Stimulated activated CD4-positive, alpha-beta T cell treated with anti-CD3 and anti-CD28 coated beads, Interleukin-15, amount 100 ng/mL, for 1 hour (primary cell): ENCODE measurements around the gene RNF212.

ENCODE experiments used
- DNase-seq, 2 donors: peaks; one replicate each; pipeline ENCODE4 v3.0.0-alpha.2; 2020; ENCODE audit warnings: low read depth in 1 of 2, low spot score in 1 of 2

Gene RNF212

DNA sequence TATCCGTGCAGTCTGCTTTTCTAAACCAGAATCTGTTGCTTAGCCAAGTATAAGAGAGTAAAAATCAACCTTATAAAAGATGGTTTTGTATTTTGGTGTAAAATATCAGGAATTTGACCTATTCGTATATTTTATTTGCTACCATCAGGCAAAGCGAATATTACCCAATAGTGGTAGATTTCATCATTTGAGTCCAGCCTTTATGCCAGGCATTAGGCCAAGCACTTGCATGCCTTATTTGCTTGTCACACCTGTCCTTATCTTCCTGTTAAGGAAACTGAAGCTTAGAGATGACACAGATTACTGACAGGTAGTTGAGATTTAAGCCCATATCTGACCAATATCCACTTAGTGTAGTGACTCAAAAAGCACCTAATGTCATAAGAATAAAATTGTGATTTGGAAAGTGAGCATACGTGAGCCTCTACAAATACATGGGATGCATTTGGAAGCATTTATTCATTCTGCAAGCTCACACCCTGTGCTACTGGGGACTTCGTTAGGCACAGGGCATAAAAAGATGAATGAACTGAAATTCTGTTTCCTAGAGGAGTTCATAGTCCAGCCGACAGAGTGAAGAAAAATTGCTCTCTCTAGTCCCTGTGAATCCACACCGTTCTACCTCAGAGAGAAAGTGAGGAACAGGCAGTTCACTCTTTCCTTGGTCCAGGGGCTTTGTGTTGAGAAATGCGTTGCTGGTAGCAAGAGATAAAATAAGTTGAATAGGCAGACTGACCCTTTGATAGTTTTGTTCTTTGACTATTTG, 2.3 kb upstream of the RNF212 start:
- DNase-seq = no peak

DNA sequence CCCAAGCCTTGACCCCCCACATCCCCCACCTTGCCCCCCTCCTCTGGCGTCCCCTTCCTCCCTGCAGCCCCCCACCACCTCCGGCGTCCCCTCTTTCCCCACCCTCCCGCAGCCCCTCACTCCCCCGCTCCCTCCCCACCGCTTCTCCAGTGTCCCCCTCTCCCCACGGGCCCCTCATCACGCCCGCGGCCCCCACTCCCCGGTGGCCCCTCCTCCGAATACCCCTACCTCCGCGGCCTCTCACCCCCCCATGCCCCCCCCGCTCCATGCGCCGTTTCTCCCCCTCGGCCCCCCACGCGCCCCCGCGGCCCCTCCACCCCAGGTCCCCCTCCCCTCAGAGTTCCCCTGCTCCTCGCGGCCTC, 562 bp downstream of the RNF212 start:
- DNase-seq = no peak

DNA sequence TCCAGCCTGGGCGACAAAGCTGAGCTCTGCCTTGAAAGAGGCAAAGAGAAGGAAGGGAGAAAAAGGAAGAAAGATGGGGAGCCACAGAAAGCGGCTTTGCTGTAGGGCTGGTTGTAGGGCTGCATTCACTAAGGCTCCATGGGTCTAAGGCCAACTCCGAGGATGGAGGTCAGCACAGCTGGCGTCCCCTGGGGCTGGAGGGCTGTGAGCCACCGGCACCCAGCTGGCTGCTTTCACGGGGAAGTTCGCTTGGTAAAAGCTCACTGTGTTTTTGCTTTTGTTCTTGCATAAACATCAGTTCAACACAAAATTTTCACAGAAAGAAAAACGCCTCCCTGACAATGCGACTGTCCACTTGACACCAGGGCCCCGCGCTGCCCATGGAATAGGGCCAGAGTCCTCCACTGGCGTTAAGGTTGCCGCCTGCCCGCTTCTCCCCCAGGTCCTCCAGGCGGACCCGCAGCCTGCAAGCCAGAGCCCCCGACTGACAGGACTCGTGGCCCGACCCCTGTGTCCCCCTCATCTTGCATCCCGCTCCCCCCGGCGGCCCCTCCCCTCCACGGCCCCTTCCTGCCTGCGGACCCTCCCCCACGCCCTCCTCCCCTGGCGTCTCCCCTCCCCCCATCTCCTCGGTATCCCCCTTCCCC, 1.1 kb downstream of the RNF212 start:
- no peak for DNase-seq

DNA sequence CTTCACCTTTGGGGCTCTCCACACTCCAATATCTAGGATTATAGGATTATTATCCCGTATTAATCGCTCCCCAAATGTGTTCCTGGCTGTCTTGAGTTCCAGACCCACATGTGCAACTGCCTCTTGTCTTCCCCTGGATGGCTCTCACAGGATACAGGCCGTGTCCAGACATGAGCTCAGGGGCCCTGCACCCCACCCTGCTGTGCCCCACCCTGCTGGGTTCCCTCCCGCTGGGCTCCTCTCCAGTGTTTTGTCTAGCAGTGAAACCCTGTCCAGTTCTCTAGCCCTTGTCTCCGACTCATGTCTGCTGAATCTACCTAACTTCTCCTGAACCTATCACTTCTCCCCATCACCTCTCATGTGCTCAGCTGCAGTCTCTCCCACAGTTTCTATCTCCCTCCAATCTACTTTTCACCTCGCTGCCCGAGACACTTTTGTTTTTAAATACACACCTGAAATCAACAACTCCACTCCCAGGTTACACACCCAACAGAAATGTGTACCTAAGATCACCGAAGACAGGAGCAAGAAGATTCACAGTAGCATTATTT, 2.0 kb downstream of the RNF212 start:
- no peak for DNase-seq

DNA sequence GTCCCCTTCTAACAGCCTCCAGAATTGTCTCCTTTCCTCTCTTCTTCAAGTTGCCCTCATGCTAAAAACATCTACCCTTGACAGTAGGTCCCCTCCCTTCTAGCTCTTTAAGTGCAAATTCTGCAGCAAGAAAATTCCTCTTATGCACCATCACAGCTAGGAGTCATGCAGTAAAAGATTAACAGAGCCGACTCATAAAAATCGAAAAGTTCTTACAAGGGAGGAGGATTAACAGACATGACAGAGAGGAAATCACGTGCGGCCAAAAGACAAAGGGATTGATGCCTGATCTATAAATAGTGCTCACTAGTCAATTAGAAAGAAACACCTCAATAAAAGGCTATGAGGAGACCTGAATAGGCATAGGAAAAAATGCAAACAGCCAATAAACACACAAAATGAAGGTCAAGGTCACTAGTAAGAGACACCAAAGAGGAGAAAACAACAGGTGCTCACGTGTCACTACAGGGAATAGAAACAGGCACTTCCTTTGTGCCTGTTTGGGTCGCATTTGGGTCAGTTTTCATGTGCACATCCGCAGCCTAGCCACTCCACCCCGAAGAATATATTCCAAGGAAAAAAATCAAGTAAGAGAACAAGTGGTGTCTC, 3.4 kb downstream of the RNF212 start:
- DNase-seq = no peak

DNA sequence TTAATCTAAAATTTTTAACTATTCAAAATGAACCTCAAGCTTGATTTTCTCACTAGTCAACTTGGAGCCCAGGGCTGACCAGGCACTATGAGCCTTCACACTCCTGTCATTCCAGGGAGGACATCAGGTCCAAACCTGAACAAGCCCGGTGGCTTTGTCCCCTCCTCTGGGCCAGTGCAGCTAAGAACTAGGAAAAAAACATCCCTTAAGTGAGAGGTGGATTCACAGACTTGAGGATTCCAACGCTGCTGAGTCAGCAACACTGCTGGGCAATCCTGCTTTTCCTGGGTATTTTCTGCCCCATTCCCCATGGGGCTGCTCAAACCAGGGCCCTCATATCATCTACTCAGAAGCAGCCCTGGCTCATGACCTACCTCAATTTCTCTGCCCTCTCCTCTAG, 4.0 kb downstream of the RNF212 start:
- no peak for DNase-seq

DNA sequence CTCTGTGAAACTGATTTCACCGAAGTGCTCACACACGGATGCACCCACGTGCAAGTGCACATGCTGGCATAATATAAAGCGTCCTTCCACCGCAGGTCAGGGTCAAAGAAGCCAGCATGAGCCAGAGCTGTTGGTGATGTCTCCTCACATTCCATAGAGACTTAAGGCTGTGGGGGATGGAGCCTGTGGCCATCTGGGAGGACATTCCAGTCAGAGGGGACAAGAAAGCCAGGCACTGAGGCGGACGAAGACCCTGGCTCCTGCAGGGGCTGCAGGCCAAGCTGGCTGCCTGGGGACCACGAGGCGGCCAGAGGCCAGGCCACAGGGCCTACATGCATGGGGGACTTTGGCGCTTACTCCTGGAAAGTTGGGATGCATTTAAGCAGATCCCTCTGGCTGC, 7.7 kb downstream of the RNF212 start:
- DNase-seq = no peak

DNA sequence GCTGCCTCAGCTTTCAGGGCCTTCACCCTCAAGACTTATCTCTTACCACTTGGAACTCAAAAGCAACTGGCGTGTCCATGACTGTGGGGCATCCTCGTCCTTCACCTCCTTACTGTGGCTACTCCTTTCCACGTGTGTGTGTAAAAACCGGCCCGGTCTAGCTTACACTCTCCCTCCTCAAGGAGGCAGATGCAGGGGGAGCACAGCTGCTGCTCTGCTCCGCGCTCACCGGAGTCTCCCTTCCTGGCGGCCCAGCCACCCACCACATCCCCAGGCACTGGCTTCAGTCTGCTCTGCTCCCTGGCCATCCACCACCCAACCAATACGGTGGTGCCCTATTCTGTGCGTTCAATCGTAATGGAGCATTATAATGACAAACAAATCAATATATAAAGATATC, 8.3 kb downstream of the RNF212 start:
- no peak for DNase-seq

DNA sequence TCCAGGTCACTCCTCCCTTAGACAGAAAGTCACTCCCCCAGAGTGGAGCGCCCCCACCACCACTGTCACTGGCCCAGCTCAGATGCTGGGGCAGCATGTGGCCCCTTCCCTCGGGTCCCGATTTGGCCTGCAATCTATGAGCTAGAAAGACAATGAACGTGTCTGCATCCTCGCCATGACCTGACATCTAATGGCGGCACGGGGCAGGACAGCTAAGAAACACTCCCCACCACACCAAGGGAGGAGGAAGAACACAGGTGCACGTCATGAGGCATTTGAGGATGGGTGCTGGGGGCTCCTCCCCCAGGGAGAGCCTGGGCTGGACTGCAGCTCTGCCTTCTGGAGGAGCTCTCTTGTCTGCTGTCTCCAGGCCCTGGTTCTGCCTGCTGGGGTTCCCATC, 8.7 kb downstream of the RNF212 start:
- no peak for DNase-seq

DNA sequence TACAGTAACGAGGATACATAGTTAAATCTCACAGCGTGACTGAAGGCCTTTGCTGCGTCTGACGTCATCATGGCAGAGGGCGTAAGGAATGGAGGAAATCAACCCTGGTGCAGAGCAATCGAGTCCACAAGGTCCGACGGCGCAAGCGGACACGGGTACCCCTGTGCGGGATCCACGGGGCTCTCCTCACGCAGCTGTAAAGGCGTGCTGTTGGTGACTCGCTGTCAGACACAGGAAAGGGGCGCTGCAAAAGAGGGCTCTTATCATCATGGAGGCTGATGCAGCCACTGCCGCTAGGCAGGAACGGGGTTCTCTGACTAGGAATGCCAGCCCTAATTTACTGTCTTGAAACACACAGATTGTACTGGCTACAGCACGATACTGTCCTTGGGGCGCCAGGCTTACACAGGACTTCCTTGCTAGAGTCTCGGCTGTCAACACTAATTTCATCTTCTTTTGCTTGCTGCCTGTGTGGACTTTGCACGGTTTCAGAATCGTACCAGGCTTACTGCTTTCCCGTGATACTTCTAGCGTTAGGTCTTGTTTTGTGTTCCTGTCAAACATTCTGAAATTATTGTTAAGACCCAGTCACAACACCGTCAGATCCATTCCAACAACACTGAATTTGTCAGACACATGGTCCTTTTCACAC, 13.6 kb downstream of the RNF212 start:
- no peak for DNase-seq

DNA sequence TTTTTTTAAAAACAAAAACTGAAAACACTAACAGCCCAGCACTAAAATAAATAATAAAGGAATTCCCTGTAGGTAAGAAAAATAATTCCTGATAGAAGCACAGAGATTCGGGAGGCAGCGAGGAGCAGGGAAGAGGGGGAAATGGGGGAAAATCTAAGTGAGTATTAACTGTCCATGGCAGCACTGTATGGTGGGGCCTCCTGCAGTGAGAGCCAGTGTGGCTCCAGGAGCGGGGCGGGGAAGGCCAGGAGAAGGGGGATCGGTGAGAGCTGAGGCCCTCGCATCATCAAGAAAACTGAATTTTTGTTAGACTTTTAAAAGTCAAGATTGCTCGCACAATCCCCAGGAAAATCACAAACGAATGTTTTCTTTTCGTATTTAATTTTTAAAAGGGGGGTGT, 14.1 kb downstream of the RNF212 start:
- DNase-seq = no peak

DNA sequence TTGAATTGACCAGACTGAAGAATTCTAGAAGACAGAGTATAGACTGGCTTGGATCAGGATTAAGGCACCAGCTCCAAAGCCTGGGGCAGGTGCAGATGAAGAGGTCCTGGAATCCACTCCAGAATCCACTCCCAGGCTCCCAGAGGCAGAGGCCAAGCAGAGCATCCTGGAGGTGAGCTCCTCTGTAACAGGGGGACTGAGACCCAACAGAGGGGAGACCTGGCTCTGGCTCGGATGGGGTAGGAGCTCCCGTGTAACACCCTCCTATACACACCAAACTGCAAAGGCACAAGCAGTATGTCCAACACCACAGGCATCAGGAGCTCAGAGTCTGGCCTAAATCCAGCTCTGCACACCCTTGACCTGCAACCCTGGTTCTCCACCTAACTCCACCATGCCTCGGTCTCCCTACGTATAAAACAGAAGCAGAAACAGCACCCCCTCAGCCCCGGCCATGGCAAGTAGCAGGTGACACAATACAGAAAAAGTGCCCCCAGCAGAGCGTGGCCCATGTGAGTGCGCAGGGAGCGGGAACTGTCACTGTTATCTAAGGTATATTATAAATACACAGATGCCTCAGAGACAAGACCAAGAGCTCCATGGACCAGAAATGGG, 14.9 kb downstream of the RNF212 start:
- DNase-seq = no peak

DNA sequence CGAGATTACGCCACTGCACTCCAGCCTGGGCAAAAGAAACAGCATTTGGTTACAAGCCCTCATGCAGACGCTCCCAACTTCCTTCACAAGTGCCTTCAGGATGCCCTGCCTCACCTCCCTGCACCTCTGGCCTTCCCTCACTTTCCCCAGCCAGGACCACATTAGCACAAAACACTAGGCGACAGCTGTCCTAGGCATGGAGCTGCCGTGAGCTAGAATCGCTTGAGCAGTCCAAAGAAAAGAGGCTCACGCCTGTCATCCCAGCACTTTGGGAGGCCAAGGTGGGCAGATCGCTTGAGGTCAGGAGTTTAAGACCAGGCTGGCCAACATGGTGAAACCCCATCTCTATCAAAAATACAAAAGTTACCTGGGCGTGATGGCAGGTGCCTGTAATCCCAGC, 15.8 kb downstream of the RNF212 start:
- DNase-seq = no peak

DNA sequence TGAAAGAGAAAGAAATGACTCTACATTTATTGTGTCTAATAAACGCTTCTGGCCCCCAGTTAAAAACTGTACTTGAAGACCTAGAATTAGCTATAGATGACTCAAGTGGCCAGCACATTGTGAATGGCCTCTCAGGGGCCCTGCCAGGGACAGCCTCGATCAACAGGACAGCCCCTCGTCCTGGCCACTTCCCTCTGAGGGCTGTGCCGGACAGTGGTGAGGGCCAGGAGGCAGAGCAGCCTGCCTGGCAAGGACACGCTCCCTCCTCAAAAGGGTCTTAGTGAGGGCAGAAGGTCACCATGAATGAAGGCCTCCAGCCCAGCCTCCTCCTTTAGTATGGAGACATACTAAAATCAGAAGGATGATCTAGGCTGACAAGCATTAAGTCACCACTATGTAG, 16.5 kb downstream of the RNF212 start:
- DNase-seq = no peak

DNA sequence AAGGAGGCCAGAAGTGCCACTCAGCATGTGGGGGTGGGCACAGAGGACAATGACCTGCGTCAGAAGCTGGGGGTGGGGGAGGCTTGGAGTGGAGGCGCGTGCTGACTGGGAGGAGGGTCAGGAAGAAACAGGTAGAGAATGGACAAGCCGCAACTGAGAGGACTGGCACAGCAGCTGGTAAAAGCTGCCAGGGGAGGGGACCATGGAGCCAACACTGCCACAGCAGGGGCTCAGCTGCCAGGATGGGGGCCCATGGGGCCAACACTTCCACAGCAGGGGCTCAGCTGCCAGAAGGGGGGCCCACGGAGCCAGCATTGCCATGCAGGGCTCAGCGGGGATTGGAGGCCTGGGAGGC, 19.1 kb downstream of the RNF212 start:
- DNase-seq = no peak

DNA sequence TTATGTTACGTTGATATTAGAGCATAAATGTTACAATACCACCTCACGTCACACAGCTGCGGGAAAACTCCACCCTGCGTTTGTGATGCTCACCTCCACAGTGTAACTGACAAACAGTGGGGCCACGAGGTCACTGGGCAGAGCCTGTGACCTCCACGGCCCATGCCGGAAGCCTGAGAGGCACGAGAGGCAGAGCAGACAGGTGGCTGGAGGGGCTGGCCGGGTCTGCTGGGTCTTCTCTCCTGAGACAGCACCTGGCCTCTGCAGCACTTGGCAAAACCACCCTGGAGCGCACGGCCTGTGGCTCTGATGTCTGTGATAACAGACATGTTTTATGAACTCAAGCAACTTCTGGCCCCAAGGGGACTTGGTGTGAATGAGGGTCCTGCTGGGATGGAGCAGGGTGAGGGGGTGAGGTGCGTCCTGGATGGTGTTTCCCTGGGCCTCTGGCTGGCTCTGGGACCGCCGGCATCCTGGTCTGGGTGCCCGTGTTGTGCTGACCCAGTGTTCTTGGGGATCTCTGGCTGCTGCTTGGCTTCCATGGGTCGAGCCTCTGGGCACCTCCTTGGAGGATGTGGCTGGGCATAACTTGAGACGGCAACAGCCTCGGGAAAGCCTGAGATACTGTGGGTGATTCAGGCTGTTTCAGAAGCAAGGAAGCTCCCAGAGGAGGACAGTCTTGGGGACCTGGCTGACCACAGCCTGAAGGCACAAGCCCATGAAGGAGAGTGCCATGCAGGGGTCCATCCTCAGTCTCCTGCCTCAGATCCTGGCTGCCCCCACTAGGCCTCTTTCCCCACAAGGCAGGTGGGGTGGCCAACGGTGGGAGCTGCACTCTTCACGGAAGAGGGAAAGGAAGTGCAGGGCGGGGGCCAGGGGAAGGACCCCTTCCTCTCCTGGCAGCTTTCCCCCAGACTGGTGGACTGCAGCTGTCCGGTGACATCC, 19.7 kb downstream of the RNF212 start:
- DNase-seq = no peak

DNA sequence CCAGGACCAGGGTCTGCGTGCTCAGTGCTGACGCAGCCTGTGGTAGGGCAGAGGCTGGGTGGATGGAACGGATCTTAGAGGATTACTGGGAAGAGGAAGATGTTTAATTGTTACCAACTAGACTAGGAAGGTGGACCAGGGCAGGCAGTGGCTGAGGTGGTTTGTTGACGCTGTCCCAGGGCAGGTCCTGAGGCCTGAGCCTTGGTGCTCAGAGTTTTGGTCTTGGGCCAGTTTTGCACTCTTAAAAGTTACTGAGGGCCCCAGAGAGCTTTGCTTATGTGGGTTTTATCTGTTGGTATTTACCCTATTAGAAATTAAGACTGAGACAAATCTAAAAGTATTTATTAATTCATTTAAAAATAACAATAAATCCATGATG, 20.4 kb downstream of the RNF212 start:
- no peak for DNase-seq

DNA sequence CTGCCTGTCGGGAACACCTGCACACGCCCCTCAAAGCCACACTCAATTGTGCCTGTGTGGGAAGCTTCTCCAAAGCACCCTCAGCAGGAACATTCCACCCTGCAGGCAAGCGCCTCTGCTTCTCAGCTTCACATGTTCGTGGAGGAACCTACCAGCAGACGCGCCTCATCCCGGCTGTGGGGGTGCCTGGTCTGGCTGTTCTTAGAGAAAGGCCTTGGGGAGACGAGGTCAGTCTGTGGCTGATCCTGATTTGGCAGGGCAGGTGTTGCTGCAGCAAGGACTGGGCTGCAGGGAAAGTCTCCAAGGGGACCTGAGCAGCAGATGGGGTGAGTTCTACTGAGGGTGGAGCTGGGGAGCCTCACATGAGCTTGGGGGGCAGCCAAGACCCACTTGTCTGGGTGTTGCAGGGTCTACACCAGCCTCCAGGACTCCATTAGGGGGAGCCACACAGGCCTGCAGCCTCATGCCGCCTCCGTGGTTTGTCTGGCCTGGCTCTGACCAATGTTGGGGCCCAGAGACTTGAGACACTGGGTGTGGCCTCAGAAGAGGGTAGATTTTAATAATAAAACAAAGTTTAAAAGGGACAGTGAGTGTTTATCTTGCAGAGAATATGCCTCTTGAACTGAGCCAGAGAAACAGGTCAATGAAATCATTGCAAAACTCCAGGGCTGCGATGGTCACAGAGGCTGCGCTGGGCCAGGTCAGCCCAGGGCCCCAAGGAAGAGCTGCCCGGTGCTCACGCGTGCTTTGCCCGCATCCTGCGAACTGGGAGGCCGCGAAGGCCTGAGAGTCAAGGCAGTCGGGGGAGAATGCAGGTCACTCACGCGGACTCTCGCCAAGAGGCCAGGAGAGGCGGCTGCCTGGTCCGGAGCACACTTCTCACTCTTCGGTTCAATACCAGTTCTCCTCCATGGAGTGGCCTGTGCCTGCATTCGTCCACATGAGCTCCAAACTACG, 21.1 kb downstream of the RNF212 start:
- no peak for DNase-seq

DNA sequence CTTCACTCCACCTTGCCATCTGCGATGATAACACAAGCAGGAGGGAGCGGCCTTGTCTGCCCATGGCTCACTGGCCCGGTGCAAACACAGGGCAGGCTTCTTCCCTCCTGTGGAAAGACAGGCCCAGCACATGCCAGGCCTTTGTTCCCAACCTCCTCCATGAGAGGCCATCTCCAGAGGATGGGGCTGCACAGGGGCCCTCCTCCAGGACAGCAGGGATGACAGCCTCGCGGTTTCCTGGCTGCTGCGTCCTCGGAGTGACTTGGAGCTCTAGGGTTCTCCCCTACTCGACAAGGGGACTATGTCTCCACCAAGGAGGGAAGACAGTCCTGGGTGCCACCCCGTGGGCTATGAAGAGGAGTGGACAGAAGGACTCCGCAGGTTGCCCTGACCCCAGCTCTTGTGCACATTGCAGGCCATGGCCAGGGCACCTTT, 21.8 kb downstream of the RNF212 start:
- DNase-seq = no peak
